Measurements from ENCODE around the gene PLAC8. TPM values are rescaled to one million over a fixed set of nuclear protein-coding genes. Genes with fewer than 3 reads are reported as not detected.

The PLAC8 gene, protein sequence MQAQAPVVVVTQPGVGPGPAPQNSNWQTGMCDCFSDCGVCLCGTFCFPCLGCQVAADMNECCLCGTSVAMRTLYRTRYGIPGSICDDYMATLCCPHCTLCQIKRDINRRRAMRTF
- total RNA-seq = 10 to 100 TPM; 17.8 to 19.7 TPM
- 550 TPM for polyA plus RNA-seq

DNA sequence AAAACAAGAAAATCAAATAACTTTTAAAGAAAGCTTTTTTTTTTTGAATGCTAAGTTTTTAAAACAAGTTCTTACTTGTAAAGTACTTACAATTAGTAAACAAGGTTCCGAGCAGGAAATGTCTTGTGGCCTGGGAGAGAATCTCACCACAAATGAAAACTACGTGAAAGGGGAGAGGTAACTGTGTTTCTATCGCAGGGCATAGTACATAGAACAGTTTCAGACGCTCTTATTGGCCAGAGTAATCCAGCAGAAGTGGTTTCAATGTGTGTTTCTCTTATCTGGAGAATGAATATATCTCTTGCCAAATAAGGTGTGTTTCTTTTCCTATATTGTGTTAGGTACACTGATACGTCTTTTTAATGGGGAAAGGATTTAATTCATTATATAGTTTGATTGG is at the start of gene PLAC8:
Gene PLAC8, minus strand, starts transcription at position 154 of the 400 bp plus-strand sequence. CDS start 6,808 bp downstream, outside the sequence.
- H3K4me3 Mint-ChIP-seq = peak within 1 kb of the TSS; percentile 87 to 98 (median 96)
- peak within 1 kb of the TSS; percentile 69 for H3K27ac ChIP-seq (ENCODE audit: low read depth, low read length)
- ChIA-PET CTCF (interaction anchor here (1.0 to 6.8 kb wide), 9 partner anchors 10 to 170 kb away, joined by 3 to 57 read pairs (median 3); partner anchors contain the start of gene COQ2), POLR2A (interaction anchor here (0.7 to 2.4 kb wide), 5 partner anchors 11 to 146 kb away, joined by 3 to 12 read pairs (median 4); partner anchors contain the start of gene COPS4)
- H3K4me1 Mint-ChIP-seq = peaks cover 30 to 62% (median 59%) of the 10 kb centered on the region in 3 donors
- peaks cover 31% of the 10 kb centered on the region for H3K4me1 ChIP-seq (ENCODE audit: insufficient read depth, low read length)
- H3K9me3 Mint-ChIP-seq = no peaks in the 10 kb centered on the region
- H3K4me3 ChIP-seq (ENCODE audit: low read length) = peak within 1 kb of the TSS; percentile 97
- H3K27ac Mint-ChIP-seq = peak within 1 kb of the TSS; percentile 76 to 97 (median 94)
- peaks cover 0 to 25% (median 5%) of the 10 kb centered on the region in 3 donors for H3K36me3 Mint-ChIP-seq
- no peaks in the 10 kb centered on the region for H3K27me3 ChIP-seq (ENCODE audit: insufficient read depth, low read length, poor library complexity, severe bottlenecking)
- no peaks in the 10 kb centered on the region for H3K9me3 ChIP-seq (ENCODE audit: low read length)
- H3K36me3 ChIP-seq (ENCODE audit: insufficient read depth, low read length) = no peaks in the 10 kb centered on the region
- DNase-seq = peak in 4 of 5 donors; percentile 21 to 86 (median 68)
- peaks cover 0 to 1% of the 10 kb centered on the region in 2 donors for H3K27me3 Mint-ChIP-seq

DNA sequence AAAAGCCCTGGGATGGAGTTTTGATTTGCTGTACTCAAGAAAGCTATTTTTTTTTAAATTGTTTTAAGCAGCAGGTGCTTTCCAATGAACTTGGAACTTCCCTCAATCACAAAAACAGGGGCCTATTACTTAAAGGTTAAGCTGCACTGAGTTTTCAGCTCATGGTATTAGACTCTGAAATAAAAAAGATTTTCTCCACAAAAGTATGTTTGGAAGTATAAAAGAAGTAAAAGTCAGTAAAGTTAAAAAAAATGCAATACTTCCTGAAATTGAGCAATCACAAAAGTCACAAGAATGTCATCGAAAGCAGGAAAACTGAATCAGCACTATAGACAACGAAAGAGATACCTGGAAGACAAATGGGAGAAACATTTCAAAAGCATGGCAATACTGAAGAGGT is 38.9 kb upstream of the PLAC8 start:
- DNase-seq = no peak
- Histone ChIP-seq H3K36me3 (ENCODE audit: insufficient read depth, low read length) (no peaks in the 10 kb centered on the region), H3K9me3 (ENCODE audit: low read length) (no peaks in the 10 kb centered on the region), H3K4me3 (ENCODE audit: low read length) (no peak overlapping the region), H3K27me3 (ENCODE audit: insufficient read depth, low read length, poor library complexity, severe bottlenecking) (no peaks in the 10 kb centered on the region), H3K4me1 (ENCODE audit: insufficient read depth, low read length) (peaks cover 7% of the 10 kb centered on the region), H3K27ac (ENCODE audit: low read depth, low read length) (no peak overlapping the region)
- no peak overlapping the region for H3K4me3 Mint-ChIP-seq
- ChIA-PET POLR2A (no interaction called here), CTCF (interaction anchor here (1.0 to 1.3 kb wide), 2 partner anchors 79 to 113 kb away, joined by 3 to 5 read pairs; no protein-coding TSS in a partner anchor)
- peaks cover 0 to 10% (median 2%) of the 10 kb centered on the region in 3 donors for H3K36me3 Mint-ChIP-seq
- no peak overlapping the region for H3K27ac Mint-ChIP-seq
- peaks cover 9 to 25% (median 11%) of the 10 kb centered on the region in 3 donors for H3K4me1 Mint-ChIP-seq
- H3K27me3 Mint-ChIP-seq = peaks cover 3% of the 10 kb centered on the region in 2 donors
- H3K9me3 Mint-ChIP-seq = peaks cover 0 to 3% (median 0%) of the 10 kb centered on the region in 5 donors

DNA sequence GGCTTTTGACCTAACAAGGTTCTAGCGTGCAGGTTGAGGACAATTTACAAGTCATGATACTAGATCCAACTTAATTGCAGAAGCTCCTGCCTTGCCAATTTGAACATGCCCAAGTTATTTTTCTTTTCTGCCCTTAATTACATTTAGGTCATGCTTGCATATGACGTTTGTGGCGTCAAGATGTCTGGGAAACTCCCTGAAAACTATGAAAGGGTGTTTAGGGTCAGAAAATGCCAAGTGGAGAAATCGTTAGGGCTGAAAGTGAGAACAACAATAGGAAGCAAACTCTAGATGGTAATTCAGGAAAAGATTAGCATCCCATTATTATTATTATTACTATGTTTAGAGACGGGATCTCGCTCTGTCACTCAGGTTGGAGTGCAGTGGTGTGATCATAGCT is 38.2 kb upstream of the PLAC8 start:
- H3K9me3 ChIP-seq (ENCODE audit: low read length) = no peaks in the 10 kb centered on the region
- no peak overlapping the region for H3K4me3 Mint-ChIP-seq
- peaks cover 0 to 10% (median 0%) of the 10 kb centered on the region in 3 donors for H3K36me3 Mint-ChIP-seq
- no peak for DNase-seq
- ChIA-PET POLR2A (no interaction called here), CTCF (interaction anchor here (1.0 to 1.3 kb wide), 2 partner anchors 78 to 114 kb away, joined by 3 to 5 read pairs; no protein-coding TSS in a partner anchor)
- no peak overlapping the region for H3K4me3 ChIP-seq (ENCODE audit: low read length)
- H3K4me1 Mint-ChIP-seq = peaks cover 9 to 25% (median 11%) of the 10 kb centered on the region in 3 donors
- no peaks in the 10 kb centered on the region for H3K36me3 ChIP-seq (ENCODE audit: insufficient read depth, low read length)
- H3K27me3 ChIP-seq (ENCODE audit: insufficient read depth, low read length, poor library complexity, severe bottlenecking) = no peaks in the 10 kb centered on the region
- no peak overlapping the region for H3K27ac ChIP-seq (ENCODE audit: low read depth, low read length)
- H3K4me1 ChIP-seq (ENCODE audit: insufficient read depth, low read length) = peaks cover 7% of the 10 kb centered on the region
- no peak overlapping the region for H3K27ac Mint-ChIP-seq
- H3K27me3 Mint-ChIP-seq = peaks cover 0 to 3% of the 10 kb centered on the region in 2 donors
- peaks cover 0 to 3% (median 0%) of the 10 kb centered on the region in 5 donors for H3K9me3 Mint-ChIP-seq

DNA sequence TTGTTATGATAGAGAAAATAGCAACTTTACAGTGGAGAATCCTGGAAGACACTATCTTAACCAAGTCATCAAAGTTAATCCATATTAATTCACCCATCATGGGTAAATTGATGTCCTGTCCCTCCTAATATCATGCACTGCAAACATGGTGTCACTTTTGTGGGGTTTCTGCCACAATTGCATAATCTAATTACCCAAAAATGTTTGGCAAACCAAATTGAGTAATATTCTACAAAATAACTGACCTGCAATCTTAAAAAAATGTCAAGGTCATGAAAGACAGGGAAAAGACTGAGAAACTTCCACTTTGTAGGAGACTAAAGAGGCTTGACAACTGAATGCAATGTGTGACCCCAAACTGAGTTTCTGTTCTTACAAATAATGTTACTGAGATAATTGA is 37.1 kb upstream of the PLAC8 start:
- no peak overlapping the region for H3K4me3 Mint-ChIP-seq
- no peak overlapping the region for H3K27ac Mint-ChIP-seq
- no peaks in the 10 kb centered on the region for H3K36me3 ChIP-seq (ENCODE audit: insufficient read depth, low read length)
- no peak overlapping the region for H3K27ac ChIP-seq (ENCODE audit: low read depth, low read length)
- ChIA-PET CTCF (no interaction called here), POLR2A (no interaction called here)
- H3K9me3 ChIP-seq (ENCODE audit: low read length) = no peaks in the 10 kb centered on the region
- no peak for DNase-seq
- peaks cover 0 to 2% (median 0%) of the 10 kb centered on the region in 5 donors for H3K9me3 Mint-ChIP-seq
- H3K27me3 Mint-ChIP-seq = peaks cover 0 to 2% of the 10 kb centered on the region in 2 donors
- no peaks in the 10 kb centered on the region for H3K27me3 ChIP-seq (ENCODE audit: insufficient read depth, low read length, poor library complexity, severe bottlenecking)
- peaks cover 0 to 8% (median 0%) of the 10 kb centered on the region in 3 donors for H3K36me3 Mint-ChIP-seq
- H3K4me1 ChIP-seq (ENCODE audit: insufficient read depth, low read length) = peaks cover 7% of the 10 kb centered on the region
- H3K4me3 ChIP-seq (ENCODE audit: low read length) = no peak overlapping the region
- H3K4me1 Mint-ChIP-seq = peaks cover 9 to 25% (median 11%) of the 10 kb centered on the region in 3 donors

DNA sequence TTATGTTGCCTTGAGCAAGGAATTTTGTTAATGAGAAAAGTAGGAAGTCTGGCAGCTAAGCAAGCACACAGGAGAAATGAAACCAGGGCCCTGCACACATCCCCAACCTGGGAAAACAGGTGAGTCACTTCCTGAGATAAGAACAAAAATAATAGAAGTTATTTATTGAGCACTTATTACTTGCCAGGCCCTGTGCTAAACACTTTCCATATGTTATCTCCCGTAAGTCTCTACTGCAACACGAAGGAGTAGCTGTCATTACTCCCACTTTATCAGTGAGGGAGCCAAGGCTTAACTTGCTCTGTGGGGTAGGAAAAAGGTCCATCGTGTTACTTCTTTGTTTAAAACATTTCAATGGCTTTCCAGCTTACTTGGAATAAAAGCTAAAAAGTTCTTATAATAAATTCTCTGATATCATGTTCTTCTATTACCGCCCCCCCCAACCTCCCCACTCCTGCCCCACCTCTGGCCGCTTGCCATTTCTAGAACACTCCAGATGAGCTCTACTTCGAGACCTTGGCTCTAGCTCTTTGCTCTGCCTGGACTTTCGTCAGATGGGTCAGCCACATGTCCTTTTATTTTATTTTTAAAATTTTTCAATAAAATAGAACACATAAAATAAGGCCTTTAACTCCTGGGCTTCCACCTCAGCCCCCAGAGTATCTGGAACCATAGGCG is 36.3 kb upstream of the PLAC8 start:
- peaks cover 7% of the 10 kb centered on the region for H3K4me1 ChIP-seq (ENCODE audit: insufficient read depth, low read length)
- no peaks in the 10 kb centered on the region for H3K27me3 ChIP-seq (ENCODE audit: insufficient read depth, low read length, poor library complexity, severe bottlenecking)
- DNase-seq = no peak
- no peaks in the 10 kb centered on the region for H3K36me3 ChIP-seq (ENCODE audit: insufficient read depth, low read length)
- H3K9me3 Mint-ChIP-seq = no peaks in the 10 kb centered on the region
- H3K4me1 Mint-ChIP-seq = peaks cover 8 to 27% (median 17%) of the 10 kb centered on the region in 3 donors
- peaks cover 0 to 3% (median 0%) of the 10 kb centered on the region in 3 donors for H3K36me3 Mint-ChIP-seq
- no peak overlapping the region for H3K4me3 Mint-ChIP-seq
- no peak overlapping the region for H3K4me3 ChIP-seq (ENCODE audit: low read length)
- H3K27me3 Mint-ChIP-seq = peaks cover 0 to 2% of the 10 kb centered on the region in 2 donors
- H3K27ac Mint-ChIP-seq = no peak overlapping the region
- CTCF ChIA-PET = no interaction called here
- H3K9me3 ChIP-seq (ENCODE audit: low read length) = no peaks in the 10 kb centered on the region
- POLR2A ChIA-PET = no interaction called here
- no peak overlapping the region for H3K27ac ChIP-seq (ENCODE audit: low read depth, low read length)

DNA sequence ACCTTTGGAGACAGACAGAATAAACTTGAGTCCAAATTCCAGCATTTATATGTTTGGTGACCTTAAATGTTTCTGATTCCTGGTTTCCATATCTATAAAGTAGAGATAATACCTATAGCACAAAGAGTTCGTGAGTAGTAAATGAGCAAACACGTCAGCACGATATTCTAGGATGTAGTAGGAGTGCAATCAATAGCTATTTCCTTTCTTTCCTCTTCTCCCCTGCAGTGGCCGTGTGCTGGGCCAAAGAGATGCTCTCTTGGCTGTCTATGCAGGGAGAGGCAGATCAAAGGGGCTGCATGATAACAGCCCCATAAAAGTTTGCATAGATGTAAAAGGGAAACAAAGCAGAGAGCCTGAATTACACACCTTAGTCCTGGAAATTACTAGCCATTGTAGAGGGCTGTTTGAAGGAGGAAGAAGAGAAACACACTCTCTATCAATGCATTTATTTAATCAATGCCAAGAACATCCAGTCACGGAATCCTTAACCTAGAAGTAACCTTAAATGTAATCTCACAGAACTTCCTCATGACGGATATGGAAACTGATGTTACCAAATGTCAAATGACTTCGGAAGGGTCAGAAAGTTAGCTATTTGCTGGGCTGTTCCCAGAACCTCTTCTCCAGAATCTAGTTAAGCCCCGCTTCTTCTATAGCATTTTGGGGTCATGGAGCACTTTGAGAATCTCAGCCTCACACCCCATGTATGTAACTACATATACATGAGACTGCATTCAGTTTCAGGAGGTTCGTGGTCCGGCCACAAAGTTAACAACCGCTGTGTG is 35.5 kb upstream of the PLAC8 start:
- Mint-ChIP-seq H3K27ac (no peak overlapping the region), H3K36me3 (no peaks in the 10 kb centered on the region), H3K9me3 (no peaks in the 10 kb centered on the region), H3K27me3 (peaks cover 0 to 2% of the 10 kb centered on the region in 2 donors), H3K4me1 (peaks cover 10 to 27% (median 16%) of the 10 kb centered on the region in 3 donors), H3K4me3 (no peak overlapping the region)
- Histone ChIP-seq H3K36me3 (ENCODE audit: insufficient read depth, low read length) (no peaks in the 10 kb centered on the region), H3K9me3 (ENCODE audit: low read length) (no peaks in the 10 kb centered on the region), H3K4me3 (ENCODE audit: low read length) (no peak overlapping the region), H3K4me1 (ENCODE audit: insufficient read depth, low read length) (peaks cover 3% of the 10 kb centered on the region), H3K27me3 (ENCODE audit: insufficient read depth, low read length, poor library complexity, severe bottlenecking) (no peaks in the 10 kb centered on the region), H3K27ac (ENCODE audit: low read depth, low read length) (no peak overlapping the region)
- DNase-seq = no peak
- ChIA-PET POLR2A (no interaction called here), CTCF (no interaction called here)

DNA sequence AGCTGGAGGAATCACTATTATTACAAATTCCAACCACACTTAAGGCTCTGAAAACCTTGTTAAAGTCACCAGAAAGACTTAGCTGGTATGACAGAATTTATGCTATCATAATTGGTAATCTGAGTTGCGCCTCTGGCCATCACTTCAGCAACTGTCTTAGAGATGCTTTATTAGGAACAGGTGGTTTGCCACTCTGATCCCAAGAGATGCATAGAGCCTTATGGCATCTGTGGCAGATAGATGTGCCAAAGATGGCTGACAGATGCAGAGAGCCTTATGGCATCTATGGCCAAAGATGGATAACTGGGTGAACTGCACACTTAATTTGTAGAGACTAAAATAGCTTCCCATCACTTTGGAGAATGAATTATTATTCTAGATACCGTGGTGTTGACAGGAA is 32.3 kb upstream of the PLAC8 start:
- POLR2A ChIA-PET = no interaction called here
- H3K9me3 ChIP-seq (ENCODE audit: low read length) = no peaks in the 10 kb centered on the region
- no peaks in the 10 kb centered on the region for H3K36me3 ChIP-seq (ENCODE audit: insufficient read depth, low read length)
- peaks cover 0 to 6% (median 0%) of the 10 kb centered on the region in 3 donors for H3K36me3 Mint-ChIP-seq
- H3K4me1 Mint-ChIP-seq = peaks cover 14 to 18% (median 15%) of the 10 kb centered on the region in 3 donors
- H3K27me3 Mint-ChIP-seq = no peaks in the 10 kb centered on the region
- no peaks in the 10 kb centered on the region for H3K27me3 ChIP-seq (ENCODE audit: insufficient read depth, low read length, poor library complexity, severe bottlenecking)
- no peak overlapping the region for H3K27ac Mint-ChIP-seq
- no peak for DNase-seq
- H3K4me1 ChIP-seq (ENCODE audit: insufficient read depth, low read length) = no peaks in the 10 kb centered on the region
- H3K9me3 Mint-ChIP-seq = no peaks in the 10 kb centered on the region
- no peak overlapping the region for H3K27ac ChIP-seq (ENCODE audit: low read depth, low read length)
- no peak overlapping the region for H3K4me3 ChIP-seq (ENCODE audit: low read length)
- no peak overlapping the region for H3K4me3 Mint-ChIP-seq
- CTCF ChIA-PET = interaction anchor here (0.8 to 2.8 kb wide), 3 partner anchors 37 to 107 kb away, joined by 3 to 11 read pairs (median 6); no protein-coding TSS in a partner anchor
